GM18867 (cell line): ENCODE results near the gene SFXN5.
A peak's percentile ranks its signal among the peaks of the same experiment; 100 is the strongest.

ENCODE experiments used
- ATAC-seq: cut with Tn5 transposase; IDR thresholded peaks from one replicate; pipeline ENCODE4 v1.9.1; 2021; ENCODE audit warnings: mild to moderate bottlenecking, moderate library complexity; ENCODE audit not compliant: unreplicated experiment

The SFXN5 gene

DNA sequence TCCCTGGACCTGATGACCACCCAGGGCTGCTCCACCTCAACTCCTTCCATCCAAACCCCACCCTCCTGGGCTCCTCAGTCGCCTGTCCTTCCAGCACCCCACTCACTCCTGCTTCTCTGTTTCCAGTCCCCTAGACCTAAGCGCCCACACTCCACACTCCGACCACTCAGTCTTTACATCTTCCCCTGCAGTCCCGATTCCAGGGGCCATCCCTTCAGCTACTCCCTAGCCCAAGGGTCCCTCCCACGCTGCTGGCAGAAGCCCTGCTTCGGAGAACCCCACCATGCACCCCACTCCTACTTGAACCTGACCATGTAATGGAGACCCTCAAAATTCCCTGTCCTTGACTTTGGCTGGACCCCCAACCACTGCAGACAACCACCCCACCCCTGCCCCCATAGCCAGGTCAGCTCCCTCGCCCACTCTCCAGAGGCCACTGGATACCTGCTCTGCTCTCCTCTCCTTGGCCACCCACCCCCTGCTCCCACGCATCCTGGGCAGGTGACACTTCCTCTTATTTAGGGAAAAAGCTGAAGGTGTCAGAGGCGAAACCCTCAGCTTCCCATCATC, 126.0 kb downstream of the SFXN5 start:
- ATAC-seq = no peak

DNA sequence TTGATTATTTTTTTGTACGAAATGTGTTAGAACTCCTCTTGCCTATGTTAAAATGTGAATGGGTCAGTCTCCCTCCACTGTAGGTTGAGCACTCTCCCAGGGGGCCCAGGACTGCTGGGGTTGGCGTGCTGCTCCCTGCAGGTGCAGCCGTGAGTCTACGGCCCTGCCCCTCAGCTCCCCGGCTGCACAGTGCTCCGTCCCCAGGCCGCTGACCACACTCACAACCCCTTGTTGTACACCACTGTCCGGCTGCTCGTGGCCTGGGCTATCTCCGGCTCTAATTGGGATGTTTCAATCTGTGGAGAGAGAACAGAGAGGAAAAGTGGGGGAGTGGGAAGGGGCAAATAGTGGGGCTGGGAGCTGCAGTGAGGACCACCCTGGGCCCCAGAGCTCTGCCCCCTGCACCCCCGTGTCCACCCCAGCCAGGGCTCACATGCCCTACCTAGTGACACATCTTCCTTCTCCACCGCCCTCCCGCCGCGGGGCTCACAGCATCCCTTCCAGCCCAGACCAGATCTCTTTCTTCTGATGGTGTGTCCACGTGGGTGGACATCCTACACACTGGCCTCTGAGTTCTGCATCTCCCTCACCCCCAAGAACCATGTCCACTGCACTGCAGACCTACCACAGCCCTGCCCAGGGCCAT, 126.6 kb downstream of the SFXN5 start:
- no peak for ATAC-seq

DNA sequence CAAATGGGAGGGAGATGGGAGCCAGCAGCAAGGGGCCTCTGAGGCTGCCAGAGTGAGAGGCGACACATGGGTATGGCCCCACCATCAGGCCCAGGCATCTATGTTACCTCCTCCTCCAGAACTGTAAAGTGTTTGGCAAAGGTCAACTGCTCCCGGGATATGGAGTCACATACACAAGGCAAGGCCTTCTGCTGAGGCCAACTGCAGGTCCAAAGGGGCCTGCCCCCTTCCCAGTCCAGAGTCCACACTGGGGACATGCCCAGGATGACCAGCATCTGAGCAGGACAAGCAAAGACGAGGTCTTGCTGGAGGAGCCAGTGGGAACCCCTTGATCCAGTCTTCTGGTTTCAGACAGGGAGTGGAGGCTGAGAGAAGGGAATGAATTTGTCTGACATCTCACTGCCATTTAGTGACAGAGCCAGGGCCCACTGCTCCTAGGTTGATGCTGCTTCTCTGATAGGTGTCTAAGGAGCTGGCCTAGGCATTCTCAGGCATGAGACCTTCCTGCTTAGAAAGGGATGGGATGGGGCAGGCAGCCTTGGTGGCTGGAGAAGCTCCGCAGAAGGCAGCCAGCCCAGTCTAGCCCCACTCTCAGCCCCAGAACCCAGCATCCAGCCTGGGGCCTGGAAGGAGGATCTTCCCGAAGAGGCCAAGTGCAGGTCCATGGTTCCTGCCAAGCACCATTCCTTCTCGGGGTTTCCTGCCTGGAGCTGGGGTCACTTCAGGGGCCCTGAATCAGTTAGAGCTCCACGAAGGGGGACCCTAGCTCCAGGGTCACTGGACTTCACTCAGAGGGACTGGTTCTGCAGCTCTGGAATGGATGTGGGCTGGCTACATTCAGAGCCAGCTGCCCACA, 127.7 kb downstream of the SFXN5 start:
- no peak for ATAC-seq

DNA sequence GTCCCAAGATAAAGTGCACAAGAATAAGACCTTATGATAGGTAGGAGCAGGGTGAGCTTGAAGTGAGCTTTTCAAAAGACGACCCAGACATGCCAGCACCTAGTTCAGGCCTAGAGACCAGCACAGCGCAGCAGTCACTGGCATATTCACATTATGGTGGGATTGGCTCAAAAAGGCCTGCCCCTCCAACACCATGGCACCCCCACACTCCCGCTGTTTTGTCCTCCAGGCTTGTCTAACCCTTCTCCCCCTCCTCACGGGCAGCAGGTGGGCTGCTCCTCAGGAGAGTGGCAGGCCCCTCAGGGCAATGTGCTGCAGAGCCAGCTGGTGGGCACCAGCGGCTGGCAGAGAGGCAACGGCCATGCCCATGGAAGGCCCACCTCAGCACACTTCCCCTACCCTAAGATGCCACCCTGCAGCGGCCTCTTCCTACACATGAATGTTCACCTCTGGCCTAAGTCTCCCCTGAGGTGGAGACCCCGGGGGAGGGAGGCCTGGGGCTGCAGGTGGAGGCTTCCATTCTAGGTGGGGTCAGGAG, 128.6 kb downstream of the SFXN5 start:
- no peak for ATAC-seq

DNA sequence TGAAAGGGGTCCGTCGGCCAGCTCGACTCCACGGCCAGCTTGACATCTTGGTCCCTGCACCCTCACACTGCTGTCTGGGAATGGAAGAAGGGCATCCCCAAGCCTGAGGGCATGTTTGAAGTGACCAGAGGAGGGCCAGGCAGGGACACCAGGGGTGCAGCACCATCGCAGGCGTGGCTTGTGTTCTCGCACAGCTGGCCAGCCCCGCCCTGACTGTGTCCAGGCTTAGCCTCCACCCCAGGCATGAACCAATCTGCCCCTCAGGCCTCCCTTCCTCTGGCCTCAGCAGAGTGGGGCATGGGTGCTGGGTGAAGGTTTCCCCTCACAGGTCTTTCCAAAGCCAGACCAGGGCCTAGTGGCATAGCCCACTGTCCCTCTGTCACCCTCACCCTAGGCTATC, 129.2 kb downstream of the SFXN5 start:
- no peak for ATAC-seq

DNA sequence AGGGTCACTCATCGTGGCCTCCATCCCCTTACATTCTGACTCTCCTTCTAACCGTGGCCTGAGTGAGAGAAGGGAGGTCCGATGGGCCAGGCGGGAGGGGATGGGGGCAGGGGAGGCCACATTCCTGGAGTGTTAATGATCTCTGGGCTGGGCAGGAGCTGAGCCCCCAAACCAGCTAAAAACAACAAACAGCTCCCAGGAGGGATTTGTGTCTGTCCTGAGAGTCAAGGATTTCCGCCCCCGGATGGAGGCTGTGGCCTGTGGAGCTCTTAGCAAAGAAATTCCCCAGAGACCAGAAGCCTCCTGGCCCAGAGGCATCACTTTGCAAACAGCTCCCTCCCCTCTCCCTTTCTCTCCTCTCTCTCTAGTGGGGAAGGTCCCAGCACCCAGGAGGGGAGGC, 130.7 kb downstream of the SFXN5 start:
- ATAC-seq = no peak

DNA sequence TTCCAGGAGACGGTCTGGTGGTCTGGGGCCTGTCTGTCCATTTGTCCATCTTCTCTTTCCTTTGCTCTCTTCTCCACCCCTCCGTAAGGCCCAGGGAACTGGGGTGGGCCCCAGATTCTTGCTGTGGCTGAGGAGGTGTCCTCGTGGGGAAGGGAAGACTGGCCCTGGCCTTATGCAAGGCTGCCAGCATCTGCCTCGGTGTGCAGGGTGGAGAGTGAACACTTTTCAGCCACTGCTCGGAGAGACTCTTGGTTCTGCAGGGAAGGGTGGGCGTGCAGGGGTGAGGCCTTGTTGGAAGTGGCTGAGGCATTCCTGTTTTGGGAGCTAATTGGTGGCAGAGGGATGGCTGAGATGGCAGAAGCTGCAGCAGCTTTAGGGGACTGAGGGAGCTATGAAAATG, 131.2 kb downstream of the SFXN5 start:
- ATAC-seq = no peak

DNA sequence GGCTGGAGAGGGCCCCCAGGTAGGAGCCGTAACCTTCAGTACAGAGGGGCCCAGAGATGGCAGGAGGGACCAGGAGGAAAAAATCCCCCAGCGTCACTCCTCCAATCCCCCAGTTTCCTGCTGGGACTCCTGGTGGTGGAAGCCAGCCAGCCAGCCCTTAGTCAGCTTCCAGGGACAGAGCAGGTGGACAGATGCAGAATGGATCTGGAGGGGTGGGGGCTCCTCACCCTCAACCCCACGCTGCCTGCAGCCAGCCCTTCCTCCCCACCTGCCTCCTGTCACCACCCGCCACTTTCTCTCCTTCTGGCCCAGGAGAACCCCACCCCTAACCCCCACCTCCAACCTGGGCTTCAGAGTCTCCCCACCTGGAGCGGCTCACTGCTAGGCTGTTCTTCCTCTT, 133.1 kb downstream of the SFXN5 start:
- no peak for ATAC-seq

DNA sequence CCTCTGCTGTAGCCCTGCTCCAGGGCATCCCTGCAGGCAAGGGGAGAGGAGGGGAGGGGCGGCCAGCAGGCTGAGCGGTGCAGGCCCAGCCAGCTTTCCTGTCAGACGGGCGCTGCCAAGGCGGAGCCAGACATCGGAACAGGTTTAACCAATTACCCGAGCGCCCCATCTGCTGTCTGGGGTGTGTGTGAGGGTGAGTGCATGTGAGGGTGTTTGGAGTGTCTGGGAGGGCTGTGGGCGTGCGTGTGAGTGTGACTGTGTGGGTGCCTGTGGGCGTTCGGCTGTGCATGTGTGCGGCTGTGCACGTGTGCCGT, 134.2 kb downstream of the SFXN5 start:
- ATAC-seq = no peak

DNA sequence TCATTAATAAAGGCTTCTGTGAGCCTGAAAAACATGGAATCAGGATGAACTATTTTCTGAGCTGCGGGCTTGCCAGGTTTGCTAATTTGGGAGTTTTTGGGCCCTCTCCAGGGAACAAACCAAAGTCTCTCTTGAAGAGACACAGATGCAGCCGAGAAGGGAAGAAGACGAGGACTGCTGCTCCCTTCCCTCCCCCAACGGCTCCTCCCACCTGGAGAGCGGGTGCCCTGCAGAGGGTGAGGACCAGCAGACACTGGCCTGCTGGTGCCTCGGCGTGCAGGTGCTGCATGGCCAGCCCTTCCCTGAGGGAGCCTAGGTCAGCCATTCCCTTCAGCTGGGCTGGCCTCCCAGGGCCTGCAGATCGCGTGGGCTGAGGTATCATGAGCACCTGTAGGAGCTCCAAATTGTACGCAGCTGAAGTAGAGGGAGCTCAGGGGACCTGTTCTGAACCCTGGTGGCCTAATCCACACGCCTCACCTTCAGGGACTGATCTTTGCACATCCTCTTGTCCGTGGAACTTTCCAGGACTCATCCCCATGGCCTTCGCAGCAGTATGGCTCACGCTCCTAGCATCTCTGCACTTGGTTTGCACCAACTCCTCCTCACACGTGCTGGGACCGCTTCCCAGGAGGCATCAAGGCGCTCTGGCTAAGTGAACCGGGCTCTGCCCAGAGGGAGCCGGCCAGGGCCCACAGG, 134.7 kb downstream of the SFXN5 start:
- ATAC-seq = no peak

DNA sequence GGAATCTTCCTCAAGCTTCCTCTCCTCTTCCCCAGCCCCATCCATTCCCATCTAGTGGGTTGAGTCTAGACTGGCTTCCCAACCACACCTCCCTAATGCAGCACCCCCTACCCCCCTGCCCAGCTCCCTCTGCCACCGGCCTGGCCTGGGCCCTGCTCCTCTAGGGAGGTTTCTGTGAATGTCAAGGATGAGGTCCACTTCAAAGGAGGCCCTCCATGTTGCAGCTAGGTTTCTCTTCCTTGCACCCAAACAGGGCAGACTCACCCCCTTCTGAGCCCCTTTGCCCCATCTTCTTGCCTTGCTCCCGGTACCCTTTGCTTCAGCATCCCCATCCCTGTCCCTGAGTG, 135.9 kb downstream of the SFXN5 start:
- no peak for ATAC-seq

DNA sequence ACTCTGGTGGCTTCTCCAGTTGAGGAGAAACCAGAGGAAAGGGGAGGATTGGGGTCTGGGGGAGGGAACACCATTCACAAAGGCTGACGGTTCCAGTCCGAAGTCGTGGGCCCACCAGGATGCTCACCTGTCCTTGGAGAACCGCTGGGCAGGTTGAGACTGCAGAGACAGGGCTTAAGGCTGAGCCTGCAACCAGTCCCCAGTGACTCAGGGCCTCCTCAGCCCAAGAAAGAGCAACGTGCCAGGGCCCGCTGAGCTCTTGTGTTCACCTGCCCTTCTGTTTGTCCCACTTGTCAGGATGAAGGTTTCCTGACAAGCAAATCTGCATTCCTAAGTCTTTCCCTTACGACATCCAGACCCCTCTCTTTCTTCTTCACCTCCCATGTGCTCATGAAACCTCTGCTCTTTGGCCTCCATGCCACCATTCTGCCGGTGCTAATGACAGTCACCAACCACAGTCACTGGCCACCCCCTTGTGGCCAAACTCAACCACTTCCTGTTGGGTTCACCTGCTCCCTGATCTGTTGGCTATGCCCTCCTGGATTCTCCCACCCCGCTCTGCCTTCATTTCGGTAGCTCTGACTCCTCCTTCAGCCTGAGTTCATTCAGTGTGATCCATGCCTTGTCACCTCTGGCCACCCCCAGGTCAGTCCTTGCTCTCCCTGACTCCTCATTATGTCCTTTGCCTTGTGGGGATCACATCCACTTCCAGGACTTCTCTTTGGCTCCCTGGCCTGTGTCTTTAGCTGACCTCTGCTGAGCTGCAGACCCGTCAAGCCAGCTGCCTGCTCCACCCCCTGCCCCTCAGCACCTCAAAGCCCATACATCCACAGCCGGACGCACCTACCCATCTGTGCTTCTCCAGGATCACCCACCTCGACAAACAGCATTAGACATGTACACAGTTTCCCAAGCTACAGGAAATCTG, 136.6 kb downstream of the SFXN5 start:
- ATAC-seq = peak; percentile 80

DNA sequence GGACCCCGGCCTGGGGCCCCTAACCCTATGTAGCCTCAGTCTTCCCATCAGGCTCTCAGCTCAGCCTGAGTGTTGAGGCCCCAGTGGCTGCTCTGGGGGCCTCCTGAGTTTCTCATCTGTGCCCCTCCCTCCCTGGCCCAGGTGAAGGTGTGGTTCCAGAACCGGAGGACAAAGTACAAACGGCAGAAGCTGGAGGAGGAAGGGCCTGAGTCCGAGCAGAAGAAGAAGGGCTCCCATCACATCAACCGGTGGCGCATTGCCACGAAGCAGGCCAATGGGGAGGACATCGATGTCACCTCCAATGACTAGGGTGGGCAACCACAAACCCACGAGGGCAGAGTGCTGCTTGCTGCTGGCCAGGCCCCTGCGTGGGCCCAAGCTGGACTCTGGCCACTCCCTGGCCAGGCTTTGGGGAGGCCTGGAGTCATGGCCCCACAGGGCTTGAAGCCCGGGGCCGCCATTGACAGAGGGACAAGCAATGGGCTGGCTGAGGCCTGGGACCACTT, 137.8 kb downstream of the SFXN5 start:
- ATAC-seq = no peak

DNA sequence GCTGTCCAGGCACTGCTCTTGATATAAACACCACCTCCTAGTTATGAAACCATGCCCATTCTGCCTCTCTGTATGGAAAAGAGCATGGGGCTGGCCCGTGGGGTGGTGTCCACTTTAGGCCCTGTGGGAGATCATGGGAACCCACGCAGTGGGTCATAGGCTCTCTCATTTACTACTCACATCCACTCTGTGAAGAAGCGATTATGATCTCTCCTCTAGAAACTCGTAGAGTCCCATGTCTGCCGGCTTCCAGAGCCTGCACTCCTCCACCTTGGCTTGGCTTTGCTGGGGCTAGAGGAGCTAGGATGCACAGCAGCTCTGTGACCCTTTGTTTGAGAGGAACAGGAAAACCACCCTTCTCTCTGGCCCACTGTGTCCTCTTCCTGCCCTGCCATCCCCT, 138.3 kb downstream of the SFXN5 start:
- no peak for ATAC-seq

DNA sequence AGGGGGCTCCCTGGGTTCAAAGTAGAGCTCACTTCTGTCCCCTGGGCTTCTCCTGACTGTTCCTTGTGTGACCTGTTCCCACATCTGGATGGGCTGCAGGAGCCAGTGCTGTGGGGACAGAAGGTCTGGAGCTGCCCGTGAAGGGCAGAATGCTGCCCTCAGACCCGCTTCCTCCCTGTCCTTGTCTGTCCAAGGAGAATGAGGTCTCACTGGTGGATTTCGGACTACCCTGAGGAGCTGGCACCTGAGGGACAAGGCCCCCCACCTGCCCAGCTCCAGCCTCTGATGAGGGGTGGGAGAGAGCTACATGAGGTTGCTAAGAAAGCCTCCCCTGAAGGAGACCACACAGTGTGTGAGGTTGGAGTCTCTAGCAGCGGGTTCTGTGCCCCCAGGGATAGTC, 138.7 kb downstream of the SFXN5 start:
- ATAC-seq = no peak

DNA sequence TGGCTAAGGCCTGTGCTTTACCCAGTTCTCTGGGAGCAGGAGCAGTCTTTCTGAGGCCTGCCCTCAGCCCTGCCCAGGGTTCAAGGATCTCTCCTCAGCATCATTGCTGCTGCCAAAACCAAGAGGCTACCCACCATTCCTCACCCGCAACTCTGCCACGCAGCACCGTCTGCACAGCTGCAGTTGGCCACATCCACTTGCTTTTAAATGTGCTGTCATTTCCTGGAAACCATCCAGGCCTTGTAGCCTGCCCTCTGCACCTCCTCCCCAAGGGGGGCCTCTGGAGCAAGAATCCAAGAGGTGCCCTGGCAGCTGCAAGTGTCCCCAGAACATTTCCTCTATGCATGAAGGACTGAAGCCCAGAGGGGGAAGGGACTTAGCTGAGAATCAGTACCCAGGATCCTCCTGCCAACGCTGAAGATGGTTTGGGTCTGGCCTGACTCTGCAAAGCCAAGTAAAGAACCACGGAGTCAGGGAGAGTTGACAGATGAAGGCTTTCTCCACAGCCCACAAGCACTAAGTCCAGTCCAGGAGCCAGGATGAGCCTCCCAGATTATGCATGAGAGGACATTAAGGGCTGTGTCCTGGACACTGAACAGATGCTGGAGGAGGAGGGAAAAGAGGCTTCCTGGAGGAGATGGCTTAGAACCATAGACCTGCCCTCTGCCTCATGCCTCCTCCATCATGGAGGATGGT, 139.3 kb downstream of the SFXN5 start:
- ATAC-seq = no peak

DNA sequence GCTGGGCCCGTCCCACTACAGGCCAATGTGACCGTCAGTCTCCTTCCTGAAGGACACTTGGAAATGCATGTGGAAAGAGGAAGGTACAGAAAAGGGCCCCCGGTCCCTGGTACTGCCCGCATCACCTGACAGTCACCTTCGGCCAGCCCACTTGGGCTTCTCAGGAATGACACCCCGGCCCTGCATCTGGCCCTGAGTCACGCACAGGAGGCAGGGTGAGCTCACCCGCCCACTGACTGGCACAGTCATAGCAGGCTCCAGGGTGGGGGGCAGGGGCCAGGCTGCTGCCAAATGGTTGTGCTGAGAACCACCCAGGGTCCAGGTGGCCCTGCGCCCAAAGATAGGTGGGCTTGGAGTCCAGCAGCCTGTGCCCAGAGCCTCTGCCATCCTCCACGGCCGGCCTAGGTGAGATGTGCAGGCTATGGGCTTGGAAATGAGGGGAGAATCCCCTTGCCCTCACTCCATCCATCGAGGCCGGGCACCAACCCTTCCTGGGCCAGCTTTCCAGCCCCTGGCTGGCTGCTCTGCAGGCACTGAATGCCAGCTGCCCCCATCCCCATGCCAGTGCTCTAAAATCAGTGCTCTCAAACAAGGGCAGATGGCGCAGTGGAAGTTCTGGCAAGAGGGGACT, 140.1 kb downstream of the SFXN5 start:
- ATAC-seq = no peak

DNA sequence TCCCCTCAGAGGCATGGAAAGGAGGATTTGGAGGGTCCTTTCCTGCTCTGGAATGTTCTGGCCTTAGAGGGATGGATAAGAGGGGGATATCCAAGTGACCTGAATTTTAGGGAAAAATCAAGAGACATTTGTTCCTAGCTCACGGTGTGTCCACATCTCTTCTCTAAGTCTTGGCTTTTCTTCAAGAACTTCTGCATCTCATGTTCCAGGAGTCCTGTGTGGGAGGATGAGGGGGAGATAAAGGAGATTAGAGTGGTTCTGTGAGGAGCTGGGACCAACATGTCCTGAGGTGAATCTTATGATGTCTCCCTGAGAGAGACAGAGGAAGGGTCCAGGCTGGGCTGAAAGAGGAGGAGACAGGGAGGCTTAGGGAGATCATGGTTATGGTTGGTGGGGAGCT, 142.5 kb downstream of the SFXN5 start:
- ATAC-seq = no peak
